ENCODE data around the gene ZFYVE21.

ZFYVE21 gene

GRCh38 chr14:103715052-103716000 lies at the start of gene ZFYVE21, which contains the start of gene XRCC3:
ZFYVE21 (plus strand) TSS chr14:103715810; CDS start chr14:103715842, 32 bp downstream.
XRCC3 (minus strand) TSS chr14:103715451; CDS start chr14:103711087, 4,364 bp downstream.
- peak within 1 kb of the TSS; percentile 99 for H3K27ac ChIP-seq
- DNase-seq (ENCODE audit: low spot score) = peak; percentile 100
- ChIA-PET CTCF (interaction anchor here (0.6 kb wide), 1 partner anchor 1097 kb away, joined by 4 read pairs; no protein-coding TSS in a partner anchor), POLR2A (ENCODE audit: low non-redundant PET) (interaction anchor here (1.2 kb wide), 1 partner anchor 15 kb away, joined by 3 read pairs; no protein-coding TSS in a partner anchor)
- TF ChIP-seq, protein P1, sequence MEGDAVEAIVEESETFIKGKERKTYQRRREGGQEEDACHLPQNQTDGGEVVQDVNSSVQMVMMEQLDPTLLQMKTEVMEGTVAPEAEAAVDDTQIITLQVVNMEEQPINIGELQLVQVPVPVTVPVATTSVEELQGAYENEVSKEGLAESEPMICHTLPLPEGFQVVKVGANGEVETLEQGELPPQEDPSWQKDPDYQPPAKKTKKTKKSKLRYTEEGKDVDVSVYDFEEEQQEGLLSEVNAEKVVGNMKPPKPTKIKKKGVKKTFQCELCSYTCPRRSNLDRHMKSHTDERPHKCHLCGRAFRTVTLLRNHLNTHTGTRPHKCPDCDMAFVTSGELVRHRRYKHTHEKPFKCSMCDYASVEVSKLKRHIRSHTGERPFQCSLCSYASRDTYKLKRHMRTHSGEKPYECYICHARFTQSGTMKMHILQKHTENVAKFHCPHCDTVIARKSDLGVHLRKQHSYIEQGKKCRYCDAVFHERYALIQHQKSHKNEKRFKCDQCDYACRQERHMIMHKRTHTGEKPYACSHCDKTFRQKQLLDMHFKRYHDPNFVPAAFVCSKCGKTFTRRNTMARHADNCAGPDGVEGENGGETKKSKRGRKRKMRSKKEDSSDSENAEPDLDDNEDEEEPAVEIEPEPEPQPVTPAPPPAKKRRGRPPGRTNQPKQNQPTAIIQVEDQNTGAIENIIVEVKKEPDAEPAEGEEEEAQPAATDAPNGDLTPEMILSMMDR (conservative IDR thresholded peaks at IDR 0.05; ENCODE audit: low read depth) = no peak

GRCh38 chr14:103667671-103668070 lies 47.9 kb upstream of the ZFYVE21 start:
- ChIA-PET POLR2A (ENCODE audit: low non-redundant PET) (no interaction called here), CTCF (interaction anchor here (0.6 kb wide), 1 partner anchor 75 kb away, joined by 3 read pairs; no protein-coding TSS in a partner anchor)
- no peak overlapping the region for H3K27ac ChIP-seq
- DNase-seq (ENCODE audit: low spot score) = no peak
- TF ChIP-seq, protein P1 (conservative IDR thresholded peaks at IDR 0.05; ENCODE audit: low read depth) = no peak

DNA sequence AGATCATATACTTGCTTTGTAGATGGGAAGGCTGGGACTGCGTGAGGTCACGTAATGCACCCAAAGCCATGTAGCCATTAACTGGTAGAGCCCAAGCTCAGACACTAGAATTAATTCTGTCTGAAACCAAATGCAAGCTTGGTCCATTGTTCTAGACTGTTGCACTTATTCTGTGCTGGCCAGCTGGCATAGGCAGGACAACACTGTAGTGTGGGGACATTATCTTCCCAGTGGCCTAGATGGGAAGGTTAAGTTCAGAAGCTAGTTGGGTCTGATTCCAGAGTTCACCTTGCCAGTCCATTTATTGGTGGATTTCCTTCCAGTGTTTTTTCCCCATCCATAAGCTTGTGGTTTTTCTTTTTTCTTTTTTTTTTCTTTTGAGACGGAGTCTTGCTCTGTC lies 47.5 kb upstream of the ZFYVE21 start:
- DNase-seq (ENCODE audit: low spot score) = no peak
- H3K27ac ChIP-seq = 0 out of 2 replicates have a peak overlapping the region, but pooled peaks have one; percentile 9
- ChIA-PET POLR2A (ENCODE audit: low non-redundant PET) (no interaction called here), CTCF (no interaction called here)
- TF ChIP-seq, protein P1 (conservative IDR thresholded peaks at IDR 0.05; ENCODE audit: low read depth) = no peak

DNA sequence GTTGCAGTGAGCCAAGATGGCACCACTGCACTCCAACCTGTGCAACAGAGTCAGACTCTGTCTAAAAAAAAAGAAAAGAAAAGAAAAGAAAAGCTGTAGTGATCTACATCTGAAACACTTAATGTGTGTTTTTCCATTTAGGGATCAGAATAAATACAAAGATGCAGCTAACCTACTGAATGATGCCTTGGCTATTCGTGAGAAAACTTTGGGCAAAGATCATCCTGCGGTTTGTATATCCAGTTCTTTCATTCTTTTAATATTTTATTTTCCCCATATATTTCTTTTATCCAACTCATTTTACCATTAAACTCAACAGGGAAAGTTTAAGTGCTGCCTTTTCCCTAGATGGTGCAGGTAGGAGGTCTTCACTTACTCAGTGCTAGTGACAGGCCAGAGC lies 46.2 kb upstream of the ZFYVE21 start:
- POLR2A ChIA-PET (ENCODE audit: low non-redundant PET) = no interaction called here
- TF ChIP-seq, protein P1 (conservative IDR thresholded peaks at IDR 0.05; ENCODE audit: low read depth) = no peak
- CTCF ChIA-PET = interaction anchor here (0.6 kb wide), 2 partner anchors 11 to 20 kb away, joined by 3 read pairs; no protein-coding TSS in a partner anchor
- DNase-seq (ENCODE audit: low spot score) = no peak
- no peak overlapping the region for H3K27ac ChIP-seq

- TF ChIP-seq, protein P1 (conservative IDR thresholded peaks at IDR 0.05; ENCODE audit: low read depth) = no peak
- CTCF ChIA-PET = no interaction called here
Observed at GRCh38 chr14:103671911-103672310, 43.7 kb upstream of the ZFYVE21 start.

GRCh38 chr14:103675957-103676356 lies 39.7 kb upstream of the ZFYVE21 start:
- no peak overlapping the region for H3K27ac ChIP-seq
- TF ChIP-seq, protein P1 (conservative IDR thresholded peaks at IDR 0.05; ENCODE audit: low read depth) = no peak
- CTCF ChIA-PET = no interaction called here
- POLR2A ChIA-PET (ENCODE audit: low non-redundant PET) = no interaction called here
- no peak for DNase-seq (ENCODE audit: low spot score)

More at GRCh38 chr14:103671911-103672310, 43.7 kb upstream of the ZFYVE21 start:
- H3K27ac ChIP-seq = no peak overlapping the region
- no peak for DNase-seq (ENCODE audit: low spot score)
- POLR2A ChIA-PET (ENCODE audit: low non-redundant PET) = no interaction called here
